SK-N-SH treated with all-trans-retinoic acid at 6 μM for 48 hours (cell line): Measurements from ENCODE around the gene AADAT.

Experiments used
- ATAC-seq: fragments of 200-7000 bp; cut with Tn5 transposase; 3 replicates; pipeline ENCODE4 v1.9.1; 2020; ENCODE audit warnings: mild to moderate bottlenecking, moderate library complexity
- CSDC2 ChIP-seq: fragments of 250-450 bp; sonication (Bioruptor Pico); IDR thresholded peaks from 2 replicates; pipeline ENCODE4 v1.5.0; 2020; ENCODE audit warnings: mild to moderate bottlenecking, moderate library complexity
- ESRRG ChIP-seq: fragments of 250-450 bp; sonication (Bioruptor Pico); IDR thresholded peaks from 2 replicates; pipeline ENCODE4 v1.6.1; 2021; ENCODE audit warnings: mild to moderate bottlenecking
- ISL1 ChIP-seq: fragments of 250-450 bp; sonication (Bioruptor Pico); IDR thresholded peaks from 2 replicates; pipeline ENCODE4 v2.1.2; 2022; ENCODE audit warnings: mild to moderate bottlenecking, moderate library complexity
- OSR1 ChIP-seq: fragments of 250-450 bp; sonication (Bioruptor Pico); IDR thresholded peaks from 2 replicates; pipeline ENCODE4 v1.8.0; 2022; ENCODE audit warnings: moderate library complexity, mild to moderate bottlenecking, inconsistent platforms
- PPARA ChIP-seq: fragments of 250-450 bp; sonication (Bioruptor Pico); IDR thresholded peaks from 2 replicates; pipeline ENCODE4 v1.5.0; 2020; ENCODE audit warnings: mild to moderate bottlenecking, borderline replicate concordance
- RARB ChIP-seq: fragments of 250-450 bp; sonication (Bioruptor Pico); IDR thresholded peaks from 2 replicates; pipeline ENCODE4 v1.8.0; 2021; ENCODE audit warnings: mild to moderate bottlenecking, moderate library complexity
- TCF4 ChIP-seq: fragments of 250-450 bp; sonication (Bioruptor Pico); IDR thresholded peaks from 2 replicates; pipeline ENCODE4 v1.8.0; 2021; ENCODE audit warnings: mild to moderate bottlenecking, moderate library complexity, borderline replicate concordance
- TOX ChIP-seq: fragments of 250-450 bp; sonication (Bioruptor Pico); IDR thresholded peaks from 2 replicates; pipeline ENCODE4 v1.8.0; 2021; ENCODE audit warnings: mild to moderate bottlenecking, moderate library complexity, borderline replicate concordance
- ZC3H10 ChIP-seq: fragments of 250-450 bp; sonication (Bioruptor Pico); IDR thresholded peaks from 2 replicates; pipeline ENCODE4 v1.5.1; 2021; ENCODE audit warnings: mild to moderate bottlenecking, moderate library complexity
- ZFP3 ChIP-seq: fragments of 250-450 bp; sonication (Bioruptor Pico); IDR thresholded peaks from 2 replicates; pipeline ENCODE4 v1.5.0; 2020; ENCODE audit warnings: mild to moderate bottlenecking, moderate library complexity
- ZFP30 ChIP-seq: fragments of 450-650 bp; formaldehyde crosslinking; IDR thresholded peaks from 2 replicates; pipeline ENCODE4 v1.5.0; 2022; ENCODE audit warnings: mild to moderate bottlenecking, moderate library complexity
- ZNF565 ChIP-seq: fragments of 450-650 bp; formaldehyde crosslinking; conservative IDR thresholded peaks from 2 replicates; pipeline ENCODE4 v1.5.0; 2020; ENCODE audit warnings: low read depth, mild to moderate bottlenecking, moderate library complexity
- ZNF70 ChIP-seq: fragments of 450-650 bp; formaldehyde crosslinking; IDR thresholded peaks from 2 replicates; pipeline ENCODE4 v1.5.0; 2020; ENCODE audit warnings: mild to moderate bottlenecking, moderate library complexity
- TF ChIP-seq, protein P1 (sequence below): fragments of 250-450 bp; sonication (Bioruptor Pico); IDR thresholded peaks from 2 replicates; pipeline ENCODE4 v1.5.0; 2020; ENCODE audit warnings: mild to moderate bottlenecking, moderate library complexity
- TF ChIP-seq, protein P2 (sequence below): fragments of 250-450 bp; sonication (Bioruptor Pico); IDR thresholded peaks from 2 replicates; pipeline ENCODE4 v1.8.0; 2020; ENCODE audit warnings: mild to moderate bottlenecking, moderate library complexity, borderline replicate concordance
- TF ChIP-seq, protein P3 (sequence below): fragments of 250-450 bp; sonication (Bioruptor Pico); IDR thresholded peaks from 2 replicates; pipeline ENCODE4 v1.8.0; 2021; ENCODE audit warnings: low read depth, mild to moderate bottlenecking, moderate library complexity, borderline replicate concordance

Gene AADAT

DNA sequence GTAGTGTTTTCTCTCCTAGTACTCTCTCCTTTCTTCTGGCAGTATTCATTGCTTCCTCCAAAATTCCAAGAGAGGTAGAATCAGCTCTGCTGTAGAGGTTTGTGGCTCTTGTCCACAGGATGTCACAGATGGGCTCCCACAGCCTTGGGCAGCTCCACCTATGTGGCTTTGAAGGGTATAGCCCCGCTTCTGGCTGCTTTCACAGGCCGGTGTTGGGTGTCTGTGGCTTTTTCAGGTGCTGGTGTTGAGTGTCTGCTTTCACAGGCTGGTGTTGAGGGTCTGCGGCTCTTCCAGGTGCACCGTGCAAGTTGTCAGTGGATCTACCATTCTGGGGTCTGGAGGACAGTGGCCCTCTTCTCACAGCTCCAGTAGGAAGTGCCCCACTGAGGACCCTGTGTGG, 7.9 kb upstream of the AADAT start (continued):
- TF ChIP-seq, protein P1, sequence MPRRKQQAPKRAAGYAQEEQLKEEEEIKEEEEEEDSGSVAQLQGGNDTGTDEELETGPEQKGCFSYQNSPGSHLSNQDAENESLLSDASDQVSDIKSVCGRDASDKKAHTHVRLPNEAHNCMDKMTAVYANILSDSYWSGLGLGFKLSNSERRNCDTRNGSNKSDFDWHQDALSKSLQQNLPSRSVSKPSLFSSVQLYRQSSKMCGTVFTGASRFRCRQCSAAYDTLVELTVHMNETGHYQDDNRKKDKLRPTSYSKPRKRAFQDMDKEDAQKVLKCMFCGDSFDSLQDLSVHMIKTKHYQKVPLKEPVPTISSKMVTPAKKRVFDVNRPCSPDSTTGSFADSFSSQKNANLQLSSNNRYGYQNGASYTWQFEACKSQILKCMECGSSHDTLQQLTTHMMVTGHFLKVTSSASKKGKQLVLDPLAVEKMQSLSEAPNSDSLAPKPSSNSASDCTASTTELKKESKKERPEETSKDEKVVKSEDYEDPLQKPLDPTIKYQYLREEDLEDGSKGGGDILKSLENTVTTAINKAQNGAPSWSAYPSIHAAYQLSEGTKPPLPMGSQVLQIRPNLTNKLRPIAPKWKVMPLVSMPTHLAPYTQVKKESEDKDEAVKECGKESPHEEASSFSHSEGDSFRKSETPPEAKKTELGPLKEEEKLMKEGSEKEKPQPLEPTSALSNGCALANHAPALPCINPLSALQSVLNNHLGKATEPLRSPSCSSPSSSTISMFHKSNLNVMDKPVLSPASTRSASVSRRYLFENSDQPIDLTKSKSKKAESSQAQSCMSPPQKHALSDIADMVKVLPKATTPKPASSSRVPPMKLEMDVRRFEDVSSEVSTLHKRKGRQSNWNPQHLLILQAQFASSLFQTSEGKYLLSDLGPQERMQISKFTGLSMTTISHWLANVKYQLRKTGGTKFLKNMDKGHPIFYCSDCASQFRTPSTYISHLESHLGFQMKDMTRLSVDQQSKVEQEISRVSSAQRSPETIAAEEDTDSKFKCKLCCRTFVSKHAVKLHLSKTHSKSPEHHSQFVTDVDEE (CRISPR knock-in tag), result no peak
- no peak for TF ChIP-seq ISL1 (CRISPR knock-in tag)

DNA sequence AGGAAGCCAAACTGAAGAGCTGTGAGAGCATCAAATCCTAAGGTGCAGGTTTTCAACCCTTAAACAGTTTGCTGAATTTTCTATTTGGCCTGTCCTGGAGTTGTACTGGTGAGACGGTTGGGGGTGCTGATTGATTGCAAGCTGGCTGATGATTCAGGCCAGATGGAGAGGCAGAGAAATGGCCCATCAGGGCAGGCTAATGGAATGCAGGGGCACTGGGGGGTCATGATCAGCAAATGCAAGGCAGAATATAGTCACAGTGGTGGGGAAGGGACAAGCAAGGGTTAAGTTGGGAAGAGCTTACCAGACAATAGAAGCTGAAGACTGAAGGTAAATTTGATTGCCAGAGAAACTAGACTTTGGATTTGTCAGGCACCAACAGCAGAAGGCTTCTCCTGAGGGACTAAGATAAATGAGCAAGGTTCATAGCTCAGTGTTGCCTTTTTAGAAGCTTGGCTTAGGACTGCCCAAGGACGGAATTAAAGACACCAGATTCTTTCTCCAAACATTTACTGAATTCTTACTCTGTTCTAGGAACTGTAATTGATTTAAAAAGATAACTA, 4.3 kb upstream of the AADAT start:
- TF ChIP-seq, protein P2, sequence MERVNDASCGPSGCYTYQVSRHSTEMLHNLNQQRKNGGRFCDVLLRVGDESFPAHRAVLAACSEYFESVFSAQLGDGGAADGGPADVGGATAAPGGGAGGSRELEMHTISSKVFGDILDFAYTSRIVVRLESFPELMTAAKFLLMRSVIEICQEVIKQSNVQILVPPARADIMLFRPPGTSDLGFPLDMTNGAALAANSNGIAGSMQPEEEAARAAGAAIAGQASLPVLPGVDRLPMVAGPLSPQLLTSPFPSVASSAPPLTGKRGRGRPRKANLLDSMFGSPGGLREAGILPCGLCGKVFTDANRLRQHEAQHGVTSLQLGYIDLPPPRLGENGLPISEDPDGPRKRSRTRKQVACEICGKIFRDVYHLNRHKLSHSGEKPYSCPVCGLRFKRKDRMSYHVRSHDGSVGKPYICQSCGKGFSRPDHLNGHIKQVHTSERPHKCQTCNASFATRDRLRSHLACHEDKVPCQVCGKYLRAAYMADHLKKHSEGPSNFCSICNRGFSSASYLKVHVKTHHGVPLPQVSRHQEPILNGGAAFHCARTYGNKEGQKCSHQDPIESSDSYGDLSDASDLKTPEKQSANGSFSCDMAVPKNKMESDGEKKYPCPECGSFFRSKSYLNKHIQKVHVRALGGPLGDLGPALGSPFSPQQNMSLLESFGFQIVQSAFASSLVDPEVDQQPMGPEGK (CRISPR knock-in tag), result no peak
- no peak for TF ChIP-seq CSDC2 (CRISPR knock-in tag)
- no peak for TF ChIP-seq TOX (CRISPR knock-in tag)
- no peak for TF ChIP-seq ZNF565 (CRISPR knock-in tag)
- no peak for TF ChIP-seq ZFP3 (CRISPR knock-in tag)
- no peak for ATAC-seq

DNA sequence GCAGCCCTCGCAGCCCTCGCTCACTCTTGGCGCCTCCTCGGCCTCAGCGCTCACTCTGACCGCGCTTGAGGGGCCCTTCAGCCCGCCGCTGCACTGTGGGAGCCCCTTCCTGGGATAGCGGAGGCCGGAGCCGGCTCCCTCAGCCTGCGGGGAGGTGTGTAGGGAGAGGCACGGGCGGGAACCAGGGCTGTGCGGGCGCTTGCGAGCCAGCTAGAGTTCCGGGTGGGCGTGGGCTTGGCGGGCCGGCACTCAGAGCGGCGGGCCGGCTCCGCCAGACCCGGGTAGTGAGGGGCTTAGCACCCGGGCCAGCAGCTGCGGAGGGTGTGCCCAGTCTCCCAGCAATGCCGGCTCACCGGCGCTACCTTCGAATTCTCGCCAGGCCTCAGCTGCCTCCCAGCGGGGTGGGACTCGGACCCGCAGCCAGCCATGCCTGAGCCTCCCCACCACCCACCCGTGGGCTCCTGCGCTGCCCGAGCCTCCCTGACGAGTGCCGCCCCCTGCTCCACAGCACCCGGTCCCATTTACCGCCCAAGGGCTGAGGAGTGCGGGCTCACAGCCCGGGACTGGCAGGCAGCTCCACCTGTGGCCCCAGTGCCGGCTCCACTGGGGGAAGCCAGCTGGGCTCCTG, 1.4 kb upstream of the AADAT start:
- TF ChIP-seq ZC3H10, result no peak
- TF ChIP-seq, protein P2 (CRISPR knock-in tag), result no peak
- no peak for TF ChIP-seq ISL1 (CRISPR knock-in tag)
- no peak for TF ChIP-seq ZNF70 (CRISPR knock-in tag)
- no peak for TF ChIP-seq ZFP30 (CRISPR knock-in tag)
- TF ChIP-seq TOX (CRISPR knock-in tag), result no peak
- no peak for TF ChIP-seq ZFP3 (CRISPR knock-in tag)
- TF ChIP-seq RARB (CRISPR knock-in tag), result no peak
- no peak for TF ChIP-seq PPARA (CRISPR knock-in tag)
- TF ChIP-seq OSR1 (CRISPR knock-in tag), result no peak
- no peak for TF ChIP-seq TCF4 (CRISPR knock-in tag)
- TF ChIP-seq, protein P3, sequence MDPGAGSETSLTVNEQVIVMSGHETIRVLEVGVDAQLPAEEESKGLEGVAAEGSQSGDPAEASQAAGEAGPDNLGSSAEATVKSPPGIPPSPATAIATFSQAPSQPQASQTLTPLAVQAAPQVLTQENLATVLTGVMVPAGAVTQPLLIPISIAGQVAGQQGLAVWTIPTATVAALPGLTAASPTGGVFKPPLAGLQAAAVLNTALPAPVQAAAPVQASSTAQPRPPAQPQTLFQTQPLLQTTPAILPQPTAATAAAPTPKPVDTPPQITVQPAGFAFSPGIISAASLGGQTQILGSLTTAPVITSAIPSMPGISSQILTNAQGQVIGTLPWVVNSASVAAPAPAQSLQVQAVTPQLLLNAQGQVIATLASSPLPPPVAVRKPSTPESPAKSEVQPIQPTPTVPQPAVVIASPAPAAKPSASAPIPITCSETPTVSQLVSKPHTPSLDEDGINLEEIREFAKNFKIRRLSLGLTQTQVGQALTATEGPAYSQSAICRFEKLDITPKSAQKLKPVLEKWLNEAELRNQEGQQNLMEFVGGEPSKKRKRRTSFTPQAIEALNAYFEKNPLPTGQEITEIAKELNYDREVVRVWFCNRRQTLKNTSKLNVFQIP (CRISPR knock-in tag), result no peak
- TF ChIP-seq ESRRG, result no peak
- no peak for ATAC-seq

DNA sequence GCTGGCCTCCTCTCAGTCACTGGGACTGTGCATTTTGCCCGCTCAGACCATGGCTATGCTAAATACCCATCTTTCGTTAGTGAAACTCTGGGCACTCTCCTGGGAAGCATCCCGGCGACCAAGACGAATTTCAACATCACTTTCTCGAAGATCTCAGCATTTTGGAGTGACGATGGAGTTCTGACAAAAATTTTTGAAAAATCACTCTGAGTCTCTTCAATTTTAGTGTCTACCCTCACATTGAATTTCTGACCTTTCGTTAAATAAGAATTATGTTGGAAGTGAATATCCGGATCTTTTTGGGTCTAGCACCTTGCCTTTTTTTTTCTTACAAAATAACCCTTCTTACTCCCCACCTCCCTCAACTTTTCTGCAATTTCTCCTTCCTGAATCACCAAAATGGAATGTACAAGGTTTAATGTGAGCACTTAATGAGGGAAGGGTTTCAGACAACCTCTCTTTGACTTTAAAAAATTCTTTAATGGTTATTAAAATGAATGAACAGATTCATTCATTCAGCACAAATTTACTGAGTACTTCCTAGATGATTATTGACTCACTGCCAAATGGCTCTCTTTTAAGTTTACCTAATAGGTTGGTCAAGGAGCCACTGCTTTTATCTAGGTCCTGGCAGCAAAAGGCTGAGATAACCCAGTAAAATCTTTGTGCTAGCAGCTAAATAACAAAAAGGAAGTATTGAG, 746 bp upstream of the AADAT start:
- no peak for ATAC-seq
- TF ChIP-seq ZFP30 (CRISPR knock-in tag) (no peak), ZFP3 (CRISPR knock-in tag) (no peak)

DNA sequence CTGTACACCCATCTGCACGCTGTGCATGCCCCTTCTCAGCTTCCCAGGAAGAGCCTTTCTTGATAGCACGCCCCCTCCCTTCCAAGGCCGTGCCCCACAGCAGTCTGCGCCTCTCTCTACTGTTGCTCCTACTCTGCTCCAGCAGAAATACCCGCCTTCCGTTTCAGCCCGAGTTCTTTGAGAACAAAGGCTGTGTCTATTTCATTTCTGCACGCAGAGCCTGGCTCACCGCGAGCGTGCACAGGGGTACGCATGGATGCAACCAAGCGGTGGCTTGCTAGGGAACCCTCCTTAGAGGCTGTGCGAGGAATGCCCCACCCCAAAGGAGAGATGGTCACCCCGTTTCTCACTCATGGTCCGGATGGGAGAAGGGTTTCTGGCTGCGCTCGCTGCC, 485 bp downstream of the AADAT start:
- peak; percentile 68 for ATAC-seq
- TF ChIP-seq, protein P1 (CRISPR knock-in tag), result no peak
- no peak for TF ChIP-seq TCF4 (CRISPR knock-in tag)
- no peak for TF ChIP-seq RARB (CRISPR knock-in tag)
- TF ChIP-seq ZFP30 (CRISPR knock-in tag), result no peak
- TF ChIP-seq ZC3H10, result no peak
- TF ChIP-seq, protein P2 (CRISPR knock-in tag), result no peak
